Peyer's patch (tissue), 4 donors: ENCODE results near the gene MYOZ2.

Experiments
- POLR2A ChIP-seq, 2 donors: fragments of 450-650 bp; IDR thresholded peaks; one replicate each; pipeline ENCODE4 v1.5.1; 2017; ENCODE audit warnings: antibody characterized with exemption in 2 of 2, mild to moderate bottlenecking in 2 of 2, moderate library complexity in 2 of 2
- TF ChIP-seq, protein P1 (sequence below), 6 experiments: fragments of 450-650 bp in 4 of 6; fragments of 200-600 bp in 2 of 6; sonication (generic) in 1 of 6; IDR thresholded peaks; one replicate each; pipeline ENCODE4 v1.5.1; 2017 to 2019; ENCODE audit warnings: antibody characterized with exemption in 6 of 6, mild to moderate bottlenecking in 3 of 6, moderate library complexity in 1 of 6

DNA sequence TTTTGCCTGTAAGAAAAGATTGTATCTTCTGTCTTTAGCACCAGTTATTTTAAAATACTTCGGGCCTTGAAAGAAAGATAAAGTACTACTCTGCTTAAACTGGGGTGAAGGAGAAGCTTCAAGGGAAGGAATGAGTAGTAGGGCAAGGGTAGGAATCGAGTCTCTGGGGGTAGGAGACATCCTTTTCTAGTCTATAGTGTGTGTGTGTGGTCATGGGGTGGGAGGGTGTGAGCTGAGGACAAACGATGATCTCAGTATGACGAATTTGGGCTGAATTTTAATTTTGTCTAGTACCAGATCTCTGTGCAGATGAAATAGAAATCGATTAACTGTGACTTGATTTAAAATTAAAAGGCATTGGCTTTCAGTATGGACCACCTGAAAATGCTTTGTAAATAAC, 3.3 kb upstream of the MYOZ2 start:
- TF ChIP-seq, protein P1, sequence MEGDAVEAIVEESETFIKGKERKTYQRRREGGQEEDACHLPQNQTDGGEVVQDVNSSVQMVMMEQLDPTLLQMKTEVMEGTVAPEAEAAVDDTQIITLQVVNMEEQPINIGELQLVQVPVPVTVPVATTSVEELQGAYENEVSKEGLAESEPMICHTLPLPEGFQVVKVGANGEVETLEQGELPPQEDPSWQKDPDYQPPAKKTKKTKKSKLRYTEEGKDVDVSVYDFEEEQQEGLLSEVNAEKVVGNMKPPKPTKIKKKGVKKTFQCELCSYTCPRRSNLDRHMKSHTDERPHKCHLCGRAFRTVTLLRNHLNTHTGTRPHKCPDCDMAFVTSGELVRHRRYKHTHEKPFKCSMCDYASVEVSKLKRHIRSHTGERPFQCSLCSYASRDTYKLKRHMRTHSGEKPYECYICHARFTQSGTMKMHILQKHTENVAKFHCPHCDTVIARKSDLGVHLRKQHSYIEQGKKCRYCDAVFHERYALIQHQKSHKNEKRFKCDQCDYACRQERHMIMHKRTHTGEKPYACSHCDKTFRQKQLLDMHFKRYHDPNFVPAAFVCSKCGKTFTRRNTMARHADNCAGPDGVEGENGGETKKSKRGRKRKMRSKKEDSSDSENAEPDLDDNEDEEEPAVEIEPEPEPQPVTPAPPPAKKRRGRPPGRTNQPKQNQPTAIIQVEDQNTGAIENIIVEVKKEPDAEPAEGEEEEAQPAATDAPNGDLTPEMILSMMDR (IDR thresholded peaks at IDR 0.05), result no peak
- no peak for TF ChIP-seq POLR2A (IDR thresholded peaks at IDR 0.05)
